HepG2 (cell line): ENCODE measurements around the gene C1QTNF6. TPM values are rescaled to one million over a fixed set of nuclear protein-coding genes. Genes with fewer than 3 reads are reported as not detected.
A peak's percentile ranks its signal among the peaks of the same experiment; 100 is the strongest.

Source experiments
- EP300 ChIP-seq, 3 experiments: sonication (generic) in 1 of 3; formaldehyde crosslinking in 1 of 3; IDR thresholded peaks; 2 replicates each; pipeline versions ENCODE4 v1.5.1 to v1.6.1; 2011 to 2020; ENCODE audit warnings: low read depth in 2 of 3, low read length in 2 of 3, borderline replicate concordance in 1 of 3, improper control_type of control experiment in 1 of 3, mild to moderate bottlenecking in 1 of 3, missing genetic modification reagents in 1 of 3, moderate library complexity in 1 of 3
- FOSL1 ChIP-seq: sonication (generic); formaldehyde crosslinking; IDR thresholded peaks from 2 replicates; pipeline ENCODE4 v1.9.0; 2021; ENCODE audit warnings: missing genetic modification reagents, borderline replicate concordance
- FOXK1 ChIP-seq: sonication (generic); formaldehyde crosslinking; IDR thresholded peaks from 2 replicates; pipeline ENCODE4 v1.4.0; 2020; ENCODE audit warnings: low read depth, missing genetic modification reagents, borderline replicate concordance
- FOXP1 ChIP-seq, 2 experiments: fragments of 450-650 bp in 1 of 2; IDR thresholded peaks; 2 replicates each; pipeline ENCODE4 v1.6.1; 2017 to 2018; ENCODE audit warnings: antibody characterized with exemption in 1 of 2
- GMEB1 ChIP-seq: sonication (generic); formaldehyde crosslinking; IDR thresholded peaks from 2 replicates; pipeline ENCODE4 v1.5.1; 2020; ENCODE audit warnings: missing genetic modification reagents, mild to moderate bottlenecking, borderline replicate concordance
- HNF4G ChIP-seq, 2 experiments: sonication (generic) in 1 of 2; formaldehyde crosslinking in 1 of 2; IDR thresholded peaks; 2 replicates each; pipeline versions ENCODE4 v1.4.0 to v1.6.1; 2011 to 2020; ENCODE audit warnings: borderline replicate concordance in 2 of 2, low read depth in 2 of 2, mild to moderate bottlenecking in 2 of 2, low read length in 1 of 2, missing genetic modification reagents in 1 of 2, moderate library complexity in 1 of 2
- NCOR1 ChIP-seq: fragments of 200-600 bp; sonication (generic); IDR thresholded peaks from 2 replicates; pipeline ENCODE4 v1.7.0; 2017; ENCODE audit warnings: antibody characterized with exemption, low read length, borderline replicate concordance
- NR2F1 ChIP-seq, 2 experiments: fragments of 450-650 bp in 1 of 2; formaldehyde crosslinking in 1 of 2; IDR thresholded peaks; 2 replicates each; pipeline versions ENCODE4 v1.5.0 to v1.6.1; 2016 to 2020; ENCODE audit warnings: mild to moderate bottlenecking in 1 of 2, missing compliant biosample characterization in 1 of 2, missing genetic modification reagents in 1 of 2, moderate library complexity in 1 of 2
- ZBTB14 ChIP-seq: sonication (generic); formaldehyde crosslinking; IDR thresholded peaks from 2 replicates; pipeline ENCODE4 v1.4.0; 2020; ENCODE audit warnings: missing genetic modification reagents
- ZBTB42 ChIP-seq: sonication (generic); formaldehyde crosslinking; IDR thresholded peaks from 2 replicates; pipeline ENCODE4 v1.5.0; 2020; ENCODE audit warnings: mild to moderate bottlenecking, missing genetic modification reagents
- ZFX ChIP-seq: sonication (generic); formaldehyde crosslinking; IDR thresholded peaks from 2 replicates; pipeline ENCODE4 v1.4.0; 2020; ENCODE audit warnings: mild to moderate bottlenecking, low read depth, missing genetic modification reagents, moderate library complexity
- ZMYM4 ChIP-seq: sonication (generic); formaldehyde crosslinking; IDR thresholded peaks from 2 replicates; pipeline ENCODE4 v1.8.1; 2023; ENCODE audit warnings: mild to moderate bottlenecking, missing genetic modification reagents
- ZNF124 ChIP-seq: sonication (generic); formaldehyde crosslinking; IDR thresholded peaks from 2 replicates; pipeline ENCODE4 v1.4.0; 2020; ENCODE audit warnings: missing genetic modification reagents
- ZNF878 ChIP-seq: sonication (generic); formaldehyde crosslinking; IDR thresholded peaks from 2 replicates; pipeline ENCODE4 v1.8.1; 2023; ENCODE audit warnings: mild to moderate bottlenecking, missing genetic modification reagents, moderate library complexity
- polyA plus RNA-seq, 8 experiments: library from polyadenylated mRNA; depleted of rRNA in 3 of 8; stranded (reverse) in 7 of 8; unstranded in 1 of 8; fragments of >200 nt; fragmentation: Illumina TruSeq in 4 of 8; extraction: Trizol in 4 of 8; gene quantifications; 2 replicates each; pipeline versions ENCODE4 v1.2.1 to v1.2.3, GENCODE V29; 2011 to 2016; ENCODE audit warnings: low read depth in 4 of 8, missing spikeins in 1 of 8, mixed read lengths in 1 of 8; ENCODE audit not compliant: insufficient read depth in 1 of 8
- total RNA-seq, 5 experiments: library from RNA; depleted of rRNA; stranded (reverse); fragments of >200 nt; fragmentation: Illumina TruSeq; extraction: Trizol; gene quantifications; 2 replicates each; pipeline ENCODE4 v1.2.3, GENCODE V29; 2016; ENCODE audit warnings: low read depth in 1 of 5
- TF ChIP-seq, protein P1 (sequence below): IDR thresholded peaks from 2 replicates; pipeline ENCODE4 v1.6.1; 2016; ENCODE audit warnings: missing compliant biosample characterization, missing genetic modification reagents, borderline replicate concordance
- TF ChIP-seq, protein P2 (sequence below): sonication (generic); formaldehyde crosslinking; IDR thresholded peaks from 2 replicates; pipeline ENCODE4 v1.4.0; 2020; ENCODE audit warnings: missing genetic modification reagents

The C1QTNF6 gene
- total and polyA plus RNA-seq, 2 of the 13 experiments (the other 11 are each of a cell fraction or from before 2014, with no cell fraction given) = 2.7 to 6.9 TPM

- TF ChIP-seq, protein P1, sequence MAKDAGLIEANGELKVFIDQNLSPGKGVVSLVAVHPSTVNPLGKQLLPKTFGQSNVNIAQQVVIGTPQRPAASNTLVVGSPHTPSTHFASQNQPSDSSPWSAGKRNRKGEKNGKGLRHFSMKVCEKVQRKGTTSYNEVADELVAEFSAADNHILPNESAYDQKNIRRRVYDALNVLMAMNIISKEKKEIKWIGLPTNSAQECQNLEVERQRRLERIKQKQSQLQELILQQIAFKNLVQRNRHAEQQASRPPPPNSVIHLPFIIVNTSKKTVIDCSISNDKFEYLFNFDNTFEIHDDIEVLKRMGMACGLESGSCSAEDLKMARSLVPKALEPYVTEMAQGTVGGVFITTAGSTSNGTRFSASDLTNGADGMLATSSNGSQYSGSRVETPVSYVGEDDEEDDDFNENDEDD = 0 out of 2 replicates have a peak, but pooled peaks have one; percentile 6
- TF ChIP-seq HNF4G (IDR thresholded peaks at IDR 0.05; ENCODE audit: borderline replicate concordance, low read depth, low read length) (peak; percentile 94), HNF4G (CRISPR knock-in tag; IDR thresholded peaks at IDR 0.05; ENCODE audit: borderline replicate concordance, low read depth) (peak; percentile 89), ZMYM4 (peak; percentile 67), FOXK1 (CRISPR knock-in tag) (0 out of 2 replicates have a peak, but pooled peaks have one; percentile 1), GMEB1 (CRISPR knock-in tag) (0 out of 2 replicates have a peak, but pooled peaks have one; percentile 21), NR2F1 (CRISPR knock-in tag; IDR thresholded peaks at IDR 0.05) (peak; percentile 37 to 58; a peak in 2 of 4 replicates), ZBTB42 (CRISPR knock-in tag) (no peak), FOXP1 (IDR thresholded peaks at IDR 0.05) (no peak), FOXP1 (CRISPR knock-in tag; IDR thresholded peaks at IDR 0.05) (peak; percentile 10; the same call in 1 of the 2 replicates), ZNF124 (peak; percentile 51; the same call in 1 of the 2 replicates), ZBTB14 (CRISPR knock-in tag) (no peak), FOSL1 (no peak), ZFX (CRISPR knock-in tag) (peak; percentile 68; the same call in 1 of the 2 replicates), EP300 (IDR thresholded peaks at IDR 0.05; ENCODE audit: low read depth in 2 of 2, low read length in 2 of 2) (peak in 1 of 2 experiments; percentile 41; a peak in 1 of 4 replicates), EP300 (CRISPR knock-in tag; IDR thresholded peaks at IDR 0.05; ENCODE audit: borderline replicate concordance) (peak; percentile 14; the same call in 1 of the 2 replicates), ZNF878 (CRISPR knock-in tag) (0 out of 2 replicates have a peak, but pooled peaks have one; percentile 23), NCOR1 (peak; percentile 80; the same call in 1 of the 2 replicates)
- TF ChIP-seq, protein P2, sequence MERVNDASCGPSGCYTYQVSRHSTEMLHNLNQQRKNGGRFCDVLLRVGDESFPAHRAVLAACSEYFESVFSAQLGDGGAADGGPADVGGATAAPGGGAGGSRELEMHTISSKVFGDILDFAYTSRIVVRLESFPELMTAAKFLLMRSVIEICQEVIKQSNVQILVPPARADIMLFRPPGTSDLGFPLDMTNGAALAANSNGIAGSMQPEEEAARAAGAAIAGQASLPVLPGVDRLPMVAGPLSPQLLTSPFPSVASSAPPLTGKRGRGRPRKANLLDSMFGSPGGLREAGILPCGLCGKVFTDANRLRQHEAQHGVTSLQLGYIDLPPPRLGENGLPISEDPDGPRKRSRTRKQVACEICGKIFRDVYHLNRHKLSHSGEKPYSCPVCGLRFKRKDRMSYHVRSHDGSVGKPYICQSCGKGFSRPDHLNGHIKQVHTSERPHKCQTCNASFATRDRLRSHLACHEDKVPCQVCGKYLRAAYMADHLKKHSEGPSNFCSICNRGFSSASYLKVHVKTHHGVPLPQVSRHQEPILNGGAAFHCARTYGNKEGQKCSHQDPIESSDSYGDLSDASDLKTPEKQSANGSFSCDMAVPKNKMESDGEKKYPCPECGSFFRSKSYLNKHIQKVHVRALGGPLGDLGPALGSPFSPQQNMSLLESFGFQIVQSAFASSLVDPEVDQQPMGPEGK = peak; percentile 89
Measured at GRCh38 chr22:37196539-37197450, 8.7 kb upstream of the C1QTNF6 start (continued).
